Memory B cell (primary cell): ENCODE measurements around the gene SKAP1.
"Not testable (repeated sequence)": the region's sequence is repeated elsewhere in the genome, so short reads cannot be mapped to it uniquely, and the experiment has no call there.

ENCODE experiments used
- ATAC-seq: fragments of 150-1000 bp; cut with Tn5 transposase; 2 replicates; pipeline ENCODE4 v1.10.0; 2021; ENCODE audit warnings: low read depth, mild to moderate bottlenecking, moderate library complexity
- DNase-seq, 2 donors: peaks; one replicate each; pipeline ENCODE4 v3.0.0; 2022; ENCODE audit warnings: low spot score in 2 of 2
- H3K27ac Mint-ChIP-seq: one replicate; pipeline ENCODE4 v1.8.0; 2022; ENCODE audit warnings: mild to moderate bottlenecking, moderate library complexity, mixed read lengths
- H3K27me3 Mint-ChIP-seq: one replicate; pipeline ENCODE4 v1.8.0; 2022; ENCODE audit warnings: mixed read lengths
- H3K36me3 Mint-ChIP-seq: one replicate; pipeline ENCODE4 v1.8.0; 2022; ENCODE audit warnings: mild to moderate bottlenecking, mixed read lengths
- H3K4me1 Mint-ChIP-seq: one replicate; pipeline ENCODE4 v1.8.0; 2022; ENCODE audit warnings: mixed read lengths
- H3K4me3 Mint-ChIP-seq: one replicate; pipeline ENCODE4 v1.8.0; 2022; ENCODE audit warnings: mild to moderate bottlenecking, moderate library complexity, mixed read lengths
- H3K9me3 Mint-ChIP-seq: one replicate; pipeline ENCODE4 v1.8.0; 2022; ENCODE audit warnings: mixed read lengths

SKAP1 gene

GRCh38 chr17:48269209-48269608, 160.8 kb downstream of the SKAP1 start:
- peaks cover 4% of the 10 kb centered on the region for H3K27me3 Mint-ChIP-seq

GRCh38 chr17:48263731-48264035, 166.3 kb downstream of the SKAP1 start:
- Mint-ChIP-seq H3K27me3 (peaks cover 4% of the 10 kb centered on the region), H3K27ac (no peak overlapping the region), H3K36me3 (no peaks in the 10 kb centered on the region), H3K9me3 (no peaks in the 10 kb centered on the region), H3K4me3 (no peak overlapping the region), H3K4me1 (no peaks in the 10 kb centered on the region)
- DNase-seq (no peak), ATAC-seq (no peak)

More at GRCh38 chr17:48269209-48269608, 160.8 kb downstream of the SKAP1 start:
- Mint-ChIP-seq H3K27ac (no peak overlapping the region), H3K9me3 (no peaks in the 10 kb centered on the region), H3K4me3 (no peak overlapping the region), H3K4me1 (no peaks in the 10 kb centered on the region), H3K36me3 (no peaks in the 10 kb centered on the region)
- ATAC-seq (no peak), DNase-seq (no peak)

GRCh38 chr17:48262982-48263730, 166.9 kb downstream of the SKAP1 start:
- no peaks in the 10 kb centered on the region for H3K9me3 Mint-ChIP-seq
- no peak overlapping the region for H3K27ac Mint-ChIP-seq
- no peak for ATAC-seq
- no peaks in the 10 kb centered on the region for H3K4me1 Mint-ChIP-seq
- peaks cover 2% of the 10 kb centered on the region for H3K27me3 Mint-ChIP-seq
- no peak overlapping the region for H3K4me3 Mint-ChIP-seq
- H3K36me3 Mint-ChIP-seq: no peaks in the 10 kb centered on the region
- no peak for DNase-seq

GRCh38 chr17:48261297-48261880, 168.6 kb downstream of the SKAP1 start:
- Mint-ChIP-seq H3K36me3 (no peaks in the 10 kb centered on the region), H3K4me1 (no peaks in the 10 kb centered on the region), H3K4me3 (no peak overlapping the region), H3K27me3 (peaks cover 4% of the 10 kb centered on the region), H3K9me3 (no peaks in the 10 kb centered on the region), H3K27ac (no peak overlapping the region)
- ATAC-seq: no peak
- no peak for DNase-seq

- no peak for ATAC-seq
- no peak overlapping the region for H3K4me3 Mint-ChIP-seq
- DNase-seq: no peak
Observed at GRCh38 chr17:48259694-48260291, 170.2 kb downstream of the SKAP1 start.

GRCh38 chr17:48258331-48258730, 171.7 kb downstream of the SKAP1 start:
- H3K36me3 Mint-ChIP-seq: no peaks in the 10 kb centered on the region
- no peaks in the 10 kb centered on the region for H3K4me1 Mint-ChIP-seq
- ATAC-seq: no peak
- no peak overlapping the region for H3K27ac Mint-ChIP-seq
- DNase-seq: no peak
- no peak overlapping the region for H3K4me3 Mint-ChIP-seq
- peaks cover 4% of the 10 kb centered on the region for H3K27me3 Mint-ChIP-seq
- no peaks in the 10 kb centered on the region for H3K9me3 Mint-ChIP-seq

More at GRCh38 chr17:48259694-48260291, 170.2 kb downstream of the SKAP1 start:
- Mint-ChIP-seq H3K36me3 (no peaks in the 10 kb centered on the region), H3K27ac (no peak overlapping the region), H3K27me3 (peaks cover 4% of the 10 kb centered on the region), H3K9me3 (no peaks in the 10 kb centered on the region), H3K4me1 (no peaks in the 10 kb centered on the region)

- no peak for ATAC-seq
- Mint-ChIP-seq H3K4me3 (no peak overlapping the region), H3K27ac (no peak overlapping the region), H3K27me3 (peaks cover 4% of the 10 kb centered on the region), H3K9me3 (no peaks in the 10 kb centered on the region), H3K4me1 (no peaks in the 10 kb centered on the region), H3K36me3 (no peaks in the 10 kb centered on the region)
- no peak for DNase-seq
Observed at GRCh38 chr17:48255759-48256158, 174.3 kb downstream of the SKAP1 start.

GRCh38 chr17:48254896-48255295, 175.1 kb downstream of the SKAP1 start:
- Mint-ChIP-seq H3K9me3 (no peaks in the 10 kb centered on the region), H3K36me3 (no peaks in the 10 kb centered on the region), H3K27ac (no peak overlapping the region), H3K4me1 (no peaks in the 10 kb centered on the region), H3K4me3 (no peak overlapping the region), H3K27me3 (peaks cover 4% of the 10 kb centered on the region)
- ATAC-seq (no peak), DNase-seq (no peak)

GRCh38 chr17:48253975-48254374, 176.0 kb downstream of the SKAP1 start:
- no peak for ATAC-seq
- Mint-ChIP-seq H3K27me3 (peaks cover 4% of the 10 kb centered on the region), H3K27ac (no peak overlapping the region), H3K4me3 (no peak overlapping the region), H3K4me1 (no peaks in the 10 kb centered on the region), H3K9me3 (no peaks in the 10 kb centered on the region), H3K36me3 (no peaks in the 10 kb centered on the region)
- DNase-seq: no peak

- Mint-ChIP-seq H3K4me1 (no peaks in the 10 kb centered on the region), H3K27me3 (peaks cover 4% of the 10 kb centered on the region), H3K27ac (no peak overlapping the region), H3K9me3 (no peaks in the 10 kb centered on the region), H3K4me3 (no peak overlapping the region), H3K36me3 (no peaks in the 10 kb centered on the region)
- no peak for ATAC-seq
- DNase-seq: no peak
Observed at GRCh38 chr17:48251950-48252349, 178.1 kb downstream of the SKAP1 start.

- no peak for DNase-seq
- no peaks in the 10 kb centered on the region for H3K4me1 Mint-ChIP-seq
- H3K36me3 Mint-ChIP-seq: no peaks in the 10 kb centered on the region
- no peak overlapping the region for H3K27ac Mint-ChIP-seq
- H3K9me3 Mint-ChIP-seq: no peaks in the 10 kb centered on the region
- peaks cover 2% of the 10 kb centered on the region for H3K27me3 Mint-ChIP-seq
- no peak for ATAC-seq
- no peak overlapping the region for H3K4me3 Mint-ChIP-seq
Observed at GRCh38 chr17:48250949-48251348, 179.1 kb downstream of the SKAP1 start.

- not testable (repeated sequence) for H3K27ac Mint-ChIP-seq, H3K36me3 Mint-ChIP-seq, ATAC-seq, DNase-seq, H3K27me3 Mint-ChIP-seq, H3K9me3 Mint-ChIP-seq, H3K4me1 Mint-ChIP-seq, H3K4me3 Mint-ChIP-seq
Observed at GRCh38 chr17:48250059-48250458, 180.0 kb downstream of the SKAP1 start.

GRCh38 chr17:48247603-48248002, 182.4 kb downstream of the SKAP1 start:
- Mint-ChIP-seq H3K27ac (no peak overlapping the region), H3K27me3 (no peaks in the 10 kb centered on the region), H3K9me3 (no peaks in the 10 kb centered on the region)

GRCh38 chr17:48247038-48247437, 183.0 kb downstream of the SKAP1 start:
- H3K4me1 Mint-ChIP-seq: peaks cover 3% of the 10 kb centered on the region
- no peaks in the 10 kb centered on the region for H3K36me3 Mint-ChIP-seq
- no peak overlapping the region for H3K27ac Mint-ChIP-seq
- H3K27me3 Mint-ChIP-seq: no peaks in the 10 kb centered on the region
- ATAC-seq (no peak), DNase-seq (no peak)
- no peak overlapping the region for H3K4me3 Mint-ChIP-seq
- no peaks in the 10 kb centered on the region for H3K9me3 Mint-ChIP-seq

More at GRCh38 chr17:48247603-48248002, 182.4 kb downstream of the SKAP1 start:
- DNase-seq (no peak), ATAC-seq (no peak)
- peaks cover 3% of the 10 kb centered on the region for H3K4me1 Mint-ChIP-seq
- H3K36me3 Mint-ChIP-seq: no peaks in the 10 kb centered on the region
- H3K4me3 Mint-ChIP-seq: no peak overlapping the region

GRCh38 chr17:48246612-48247011, 183.4 kb downstream of the SKAP1 start:
- no peaks in the 10 kb centered on the region for H3K9me3 Mint-ChIP-seq
- no peaks in the 10 kb centered on the region for H3K27me3 Mint-ChIP-seq
- no peak overlapping the region for H3K4me3 Mint-ChIP-seq
- no peak overlapping the region for H3K27ac Mint-ChIP-seq
- DNase-seq (no peak), ATAC-seq (no peak)
- peaks cover 3% of the 10 kb centered on the region for H3K4me1 Mint-ChIP-seq
- no peaks in the 10 kb centered on the region for H3K36me3 Mint-ChIP-seq
